ENCODE data around the gene PRPSAP2.

Gene PRPSAP2

DNA sequence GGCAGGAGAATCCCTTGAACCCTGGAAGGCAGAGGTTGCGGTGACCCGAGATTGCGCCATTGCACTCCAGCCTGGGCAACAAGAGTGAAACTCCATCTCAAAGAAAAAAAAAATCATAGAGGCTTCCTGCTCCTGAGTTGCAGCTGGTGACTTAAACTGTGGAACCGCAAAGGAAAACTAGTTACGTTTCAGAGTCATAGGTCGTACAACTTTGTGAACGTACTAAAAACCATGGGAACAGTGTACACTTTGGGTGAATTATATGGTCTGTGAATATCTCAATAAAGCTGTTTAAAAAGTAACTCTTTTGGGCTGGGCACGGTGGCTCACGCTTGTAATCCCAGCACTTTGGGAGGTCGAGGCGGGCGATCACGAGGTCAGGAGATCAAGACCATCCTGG lies 117.7 kb downstream of the PRPSAP2 start:
- DNase-seq (ENCODE audit: low read depth), result no peak
- H3K4me3 ChIP-seq (ENCODE audit: low read depth, low read length), result no peak overlapping the region
- TF ChIP-seq, protein P1, sequence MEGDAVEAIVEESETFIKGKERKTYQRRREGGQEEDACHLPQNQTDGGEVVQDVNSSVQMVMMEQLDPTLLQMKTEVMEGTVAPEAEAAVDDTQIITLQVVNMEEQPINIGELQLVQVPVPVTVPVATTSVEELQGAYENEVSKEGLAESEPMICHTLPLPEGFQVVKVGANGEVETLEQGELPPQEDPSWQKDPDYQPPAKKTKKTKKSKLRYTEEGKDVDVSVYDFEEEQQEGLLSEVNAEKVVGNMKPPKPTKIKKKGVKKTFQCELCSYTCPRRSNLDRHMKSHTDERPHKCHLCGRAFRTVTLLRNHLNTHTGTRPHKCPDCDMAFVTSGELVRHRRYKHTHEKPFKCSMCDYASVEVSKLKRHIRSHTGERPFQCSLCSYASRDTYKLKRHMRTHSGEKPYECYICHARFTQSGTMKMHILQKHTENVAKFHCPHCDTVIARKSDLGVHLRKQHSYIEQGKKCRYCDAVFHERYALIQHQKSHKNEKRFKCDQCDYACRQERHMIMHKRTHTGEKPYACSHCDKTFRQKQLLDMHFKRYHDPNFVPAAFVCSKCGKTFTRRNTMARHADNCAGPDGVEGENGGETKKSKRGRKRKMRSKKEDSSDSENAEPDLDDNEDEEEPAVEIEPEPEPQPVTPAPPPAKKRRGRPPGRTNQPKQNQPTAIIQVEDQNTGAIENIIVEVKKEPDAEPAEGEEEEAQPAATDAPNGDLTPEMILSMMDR (conservative IDR thresholded peaks at IDR 0.05; ENCODE audit: low read depth, low read length), result no peak

DNA sequence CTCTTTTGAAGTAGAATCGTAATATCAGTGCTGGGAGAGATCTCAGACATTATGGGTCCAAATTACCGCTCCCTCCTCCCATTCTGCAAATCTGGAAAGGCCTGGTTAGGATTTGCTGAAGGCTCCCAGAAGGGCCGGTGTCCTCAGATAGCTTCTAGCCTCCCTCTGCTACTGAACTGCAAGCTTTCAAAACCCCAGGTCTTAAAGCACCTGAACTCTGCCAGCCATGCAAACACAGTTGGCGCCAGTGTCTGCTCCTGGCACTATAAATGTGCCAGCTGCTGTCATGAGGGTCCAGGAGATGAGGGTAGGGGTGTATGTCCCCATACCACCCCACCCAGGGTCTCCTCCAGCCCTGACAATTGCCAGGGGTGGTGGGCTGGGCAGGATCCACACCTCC lies 118.3 kb downstream of the PRPSAP2 start:
- no peak overlapping the region for H3K4me3 ChIP-seq (ENCODE audit: low read depth, low read length)
- no peak for DNase-seq (ENCODE audit: low read depth)
- TF ChIP-seq, protein P1 (conservative IDR thresholded peaks at IDR 0.05; ENCODE audit: low read depth, low read length), result no peak

DNA sequence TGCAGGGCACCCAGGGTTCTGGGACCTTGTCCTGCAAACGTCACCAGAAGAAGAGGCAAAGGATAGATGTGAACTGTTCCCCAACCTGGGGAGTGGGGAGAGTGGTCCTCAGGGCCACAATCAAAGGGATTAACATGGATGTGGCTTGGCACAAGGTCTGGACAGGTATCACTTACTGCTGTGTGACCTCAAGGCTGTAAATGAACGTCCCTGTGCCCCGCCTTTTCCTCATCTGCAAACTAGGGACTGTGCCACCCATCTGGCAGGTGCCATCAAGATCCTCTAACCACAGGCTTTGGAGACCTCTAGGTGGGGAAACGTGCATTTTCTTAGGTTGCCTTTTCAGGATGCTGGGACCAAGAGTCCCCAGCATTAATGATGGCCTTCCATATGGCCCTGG lies 119.1 kb downstream of the PRPSAP2 start:
- TF ChIP-seq, protein P1 (conservative IDR thresholded peaks at IDR 0.05; ENCODE audit: low read depth, low read length), result no peak
- DNase-seq (ENCODE audit: low read depth), result no peak
- no peak overlapping the region for H3K4me3 ChIP-seq (ENCODE audit: low read depth, low read length)

DNA sequence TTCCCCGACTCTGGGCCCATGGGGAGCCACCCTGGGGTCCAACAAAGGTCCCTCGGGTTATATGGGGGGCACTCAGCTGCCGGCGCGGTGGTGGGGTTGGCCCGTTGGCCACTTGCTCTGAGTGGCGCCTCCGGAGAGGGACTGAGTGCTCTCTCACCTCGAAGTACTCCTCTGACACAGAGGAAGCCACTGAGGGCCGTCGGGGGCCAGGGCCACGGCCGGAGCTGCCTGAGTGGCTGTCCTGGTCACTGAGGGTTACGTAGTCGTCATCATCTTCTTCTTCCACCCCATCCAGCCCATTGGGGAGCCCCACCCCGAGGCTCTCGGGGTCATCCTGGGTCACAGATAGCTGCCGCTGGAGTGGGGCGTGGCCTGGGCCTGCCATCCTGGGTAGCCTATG lies 119.7 kb downstream of the PRPSAP2 start:
- TF ChIP-seq, protein P1 (conservative IDR thresholded peaks at IDR 0.05; ENCODE audit: low read depth, low read length), result no peak
- H3K4me3 ChIP-seq (ENCODE audit: low read depth, low read length), result no peak overlapping the region
- no peak for DNase-seq (ENCODE audit: low read depth)

DNA sequence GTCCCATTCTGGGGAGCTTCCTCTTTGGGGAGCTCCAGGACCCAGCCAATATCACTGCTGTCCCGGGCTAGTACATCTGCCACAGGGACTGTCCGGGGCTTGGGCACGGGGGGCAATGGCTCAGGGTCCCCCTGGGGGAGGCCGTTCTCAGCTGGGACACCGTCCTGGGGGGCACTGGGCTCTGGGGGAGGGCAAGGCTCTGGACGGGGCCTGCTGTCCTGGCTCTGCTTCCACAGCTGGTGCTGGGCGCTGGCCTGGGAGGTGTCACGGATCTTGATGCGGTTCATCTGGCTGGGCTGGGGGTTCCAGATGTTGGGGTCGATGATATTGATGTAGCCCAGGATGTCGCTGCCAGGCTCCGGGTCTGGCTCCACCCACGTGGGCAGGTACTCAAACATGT lies 120.1 kb downstream of the PRPSAP2 start:
- no peak for DNase-seq (ENCODE audit: low read depth)
- TF ChIP-seq, protein P1 (conservative IDR thresholded peaks at IDR 0.05; ENCODE audit: low read depth, low read length), result no peak
- no peak overlapping the region for H3K4me3 ChIP-seq (ENCODE audit: low read depth, low read length)

DNA sequence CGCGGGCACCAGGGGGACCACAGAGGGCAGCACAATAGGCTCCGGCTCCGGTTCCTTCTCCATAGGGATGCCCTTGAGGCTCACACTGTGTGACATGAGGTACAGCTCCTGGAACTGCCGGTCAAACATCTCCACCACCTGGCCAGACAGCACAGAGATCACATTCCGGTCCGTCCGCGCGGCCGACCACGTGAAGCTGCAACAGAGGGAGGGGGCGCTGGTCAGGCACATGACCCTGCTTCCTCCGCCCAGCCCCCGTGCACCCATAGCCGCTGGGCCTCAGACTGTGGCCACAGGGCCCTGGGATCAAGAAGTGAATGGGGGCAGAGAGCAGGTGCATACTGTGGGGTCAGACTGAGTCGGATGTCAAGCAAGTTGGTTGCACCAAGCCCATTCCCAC lies 120.7 kb downstream of the PRPSAP2 start:
- DNase-seq (ENCODE audit: low read depth), result no peak
- H3K4me3 ChIP-seq (ENCODE audit: low read depth, low read length), result no peak overlapping the region
- TF ChIP-seq, protein P1 (conservative IDR thresholded peaks at IDR 0.05; ENCODE audit: low read depth, low read length), result no peak
